Natural killer cell treated with Interleukin-12 subunit alpha and Interleukin-12 subunit beta and Interleukin-15 and Interleukin-18, amount 100 ng/mL, for 72 hours (primary cell): Measurements from ENCODE around the gene TTLL8. TPM values are rescaled to one million over a fixed set of nuclear protein-coding genes. Genes with fewer than 3 reads are reported as not detected.
A peak's percentile ranks its signal among the peaks of the same experiment; 100 is the strongest.

Source experiments
- ATAC-seq, 2 donors: fragments of 150-1000 bp; cut with Tn5 transposase in 1 of 2; sonication (Bioruptor Pico), chemical (Tn5 transposase) in 1 of 2; 2 replicates each; pipeline ENCODE4 v1.10.0; 2021
- DNase-seq: peaks from one replicate; pipeline ENCODE4 v3.0.0; 2022; ENCODE audit warnings: low spot score
- H3K27ac Mint-ChIP-seq, 2 donors: 1 replicate in 1 of 2; 2 replicates in 1 of 2; pipeline ENCODE4 v1.8.0; 2022; ENCODE audit warnings: mixed read lengths in 2 of 2, mild to moderate bottlenecking in 1 of 2, moderate library complexity in 1 of 2
- H3K27me3 Mint-ChIP-seq, 2 donors: 1 replicate in 1 of 2; 2 replicates in 1 of 2; pipeline ENCODE4 v1.8.0; 2022; ENCODE audit warnings: mixed read lengths in 2 of 2
- H3K36me3 Mint-ChIP-seq: one replicate; pipeline ENCODE4 v1.8.0; 2022; ENCODE audit warnings: mixed read lengths
- H3K4me1 Mint-ChIP-seq, 2 donors: 1 replicate in 1 of 2; 2 replicates in 1 of 2; pipeline ENCODE4 v1.8.0; 2022; ENCODE audit warnings: low read depth in 2 of 2, mixed read lengths in 2 of 2, mild to moderate bottlenecking in 1 of 2
- H3K4me3 Mint-ChIP-seq: one replicate; pipeline ENCODE4 v1.8.0; 2022; ENCODE audit warnings: mixed read lengths
- H3K9me3 Mint-ChIP-seq: 2 replicates; pipeline ENCODE4 v1.8.0; 2022; ENCODE audit warnings: mixed read lengths
- total RNA-seq, 2 donors: library from RNA; stranded (reverse); gene quantifications; one replicate each; pipeline ENCODE4 v1.2.3, GENCODE V29; 2022

TTLL8 gene
- total RNA-seq, 2 donors from 2014 or later: not detected

DNA sequence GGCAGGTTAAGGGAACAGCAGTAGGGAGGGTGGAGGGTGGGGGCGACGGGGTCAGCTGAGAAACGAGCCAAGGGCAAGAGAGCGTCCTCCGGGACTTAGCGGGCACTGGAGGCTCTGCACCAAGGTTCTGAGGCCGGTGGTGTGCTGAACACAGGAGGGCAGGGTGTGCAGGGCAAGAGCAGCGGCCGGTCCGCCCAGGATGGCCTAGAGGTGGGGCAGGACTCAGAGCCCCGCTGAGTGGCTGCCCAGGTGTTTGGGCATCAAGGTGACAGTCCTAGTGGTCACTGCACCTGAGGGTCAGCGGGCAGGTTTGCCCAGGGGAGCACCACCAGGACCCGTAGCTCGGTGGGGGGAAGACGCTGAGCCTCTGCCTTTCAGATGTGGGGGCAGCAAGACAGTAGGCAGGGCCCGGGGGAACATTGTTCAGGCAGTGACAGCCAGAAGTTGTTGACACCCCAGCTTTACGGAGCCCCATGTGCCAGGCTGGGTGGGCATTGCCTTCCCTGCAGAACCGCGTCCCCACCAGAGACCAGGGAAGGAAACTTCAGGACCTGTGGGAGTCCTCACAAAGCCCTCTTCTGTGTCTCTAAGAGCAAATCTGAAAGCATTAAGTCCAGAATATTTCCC lies 4.5 kb upstream of the TTLL8 start:
- Mint-ChIP-seq H3K27me3 (peaks cover 0 to 3% of the 10 kb centered on the region in 2 donors), H3K9me3 (no peaks in the 10 kb centered on the region), H3K36me3 (no peaks in the 10 kb centered on the region), H3K4me1 (no peaks in the 10 kb centered on the region), H3K4me3 (no peak overlapping the region), H3K27ac (no peak overlapping the region)
- ATAC-seq (no peak), DNase-seq (peak; percentile 55)

DNA sequence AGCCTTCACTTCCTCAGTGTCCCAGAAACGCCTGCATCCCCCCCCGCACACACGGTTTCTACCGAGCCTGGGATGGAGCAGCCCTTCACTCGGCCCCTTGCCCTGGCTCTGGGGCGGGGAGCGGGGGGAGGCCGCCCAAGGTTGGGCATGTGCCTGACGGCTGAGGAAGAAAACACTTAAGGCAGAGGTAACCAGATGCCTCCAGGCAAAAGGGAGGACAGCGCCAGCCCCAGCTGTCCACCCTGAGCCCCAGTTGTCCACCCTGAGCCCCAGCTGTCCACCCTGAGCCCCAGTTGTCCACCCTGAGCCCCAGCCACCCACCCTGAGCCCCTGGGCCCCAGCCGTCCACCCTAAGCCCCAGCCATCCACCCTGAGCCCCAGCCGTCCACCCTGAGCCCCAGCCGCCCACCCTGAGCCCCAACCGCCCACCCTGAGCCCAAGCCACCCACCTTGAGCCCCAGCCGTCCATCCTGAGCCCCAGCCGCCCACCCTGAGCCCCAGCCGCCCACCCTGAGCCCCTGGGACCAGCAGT lies 3.8 kb upstream of the TTLL8 start:
- Mint-ChIP-seq H3K9me3 (no peaks in the 10 kb centered on the region), H3K4me1 (no peaks in the 10 kb centered on the region), H3K27me3 (peaks cover 0 to 3% of the 10 kb centered on the region in 2 donors), H3K36me3 (no peaks in the 10 kb centered on the region), H3K4me3 (no peak overlapping the region), H3K27ac (no peak overlapping the region)
- no peak for DNase-seq
- no peak for ATAC-seq

DNA sequence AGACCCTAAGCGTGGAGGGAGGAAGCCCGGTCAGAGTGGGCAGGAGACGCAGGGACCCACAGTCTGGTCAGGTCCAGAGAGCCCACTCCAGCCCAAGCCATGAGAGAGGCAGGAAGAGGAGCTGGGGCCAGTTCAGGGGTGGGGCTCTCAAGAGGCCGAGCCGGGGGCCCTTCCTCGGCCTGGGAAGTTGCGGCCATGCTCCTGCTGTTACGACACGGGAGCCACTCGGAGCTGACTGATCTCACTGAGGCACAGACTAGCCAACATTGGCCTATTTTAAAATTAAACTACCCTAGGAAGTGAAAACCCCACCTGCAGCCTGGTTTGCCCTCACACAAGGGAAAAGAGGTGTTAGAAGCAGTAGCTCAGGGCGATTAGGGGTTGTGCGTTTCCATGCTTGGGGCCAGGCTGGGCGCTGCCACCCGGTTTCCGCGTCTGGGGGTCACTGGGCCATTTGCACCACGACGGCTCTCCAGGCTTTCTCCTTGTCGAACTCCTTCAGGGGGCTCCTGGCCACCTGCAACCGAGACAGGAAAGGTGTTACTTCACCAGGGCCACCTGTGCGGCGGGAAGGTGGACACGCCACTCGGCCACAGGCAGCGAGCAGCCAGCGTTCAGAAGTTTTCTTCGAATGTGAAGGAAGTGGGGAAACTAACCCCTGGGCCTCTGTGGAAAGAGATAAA lies 3.2 kb upstream of the TTLL8 start:
- H3K4me1 Mint-ChIP-seq: no peaks in the 10 kb centered on the region
- no peak overlapping the region for H3K27ac Mint-ChIP-seq
- no peaks in the 10 kb centered on the region for H3K36me3 Mint-ChIP-seq
- no peak for ATAC-seq
- H3K27me3 Mint-ChIP-seq: peaks cover 0 to 3% of the 10 kb centered on the region in 2 donors
- no peaks in the 10 kb centered on the region for H3K9me3 Mint-ChIP-seq
- no peak overlapping the region for H3K4me3 Mint-ChIP-seq
- peak; percentile 55 for DNase-seq

DNA sequence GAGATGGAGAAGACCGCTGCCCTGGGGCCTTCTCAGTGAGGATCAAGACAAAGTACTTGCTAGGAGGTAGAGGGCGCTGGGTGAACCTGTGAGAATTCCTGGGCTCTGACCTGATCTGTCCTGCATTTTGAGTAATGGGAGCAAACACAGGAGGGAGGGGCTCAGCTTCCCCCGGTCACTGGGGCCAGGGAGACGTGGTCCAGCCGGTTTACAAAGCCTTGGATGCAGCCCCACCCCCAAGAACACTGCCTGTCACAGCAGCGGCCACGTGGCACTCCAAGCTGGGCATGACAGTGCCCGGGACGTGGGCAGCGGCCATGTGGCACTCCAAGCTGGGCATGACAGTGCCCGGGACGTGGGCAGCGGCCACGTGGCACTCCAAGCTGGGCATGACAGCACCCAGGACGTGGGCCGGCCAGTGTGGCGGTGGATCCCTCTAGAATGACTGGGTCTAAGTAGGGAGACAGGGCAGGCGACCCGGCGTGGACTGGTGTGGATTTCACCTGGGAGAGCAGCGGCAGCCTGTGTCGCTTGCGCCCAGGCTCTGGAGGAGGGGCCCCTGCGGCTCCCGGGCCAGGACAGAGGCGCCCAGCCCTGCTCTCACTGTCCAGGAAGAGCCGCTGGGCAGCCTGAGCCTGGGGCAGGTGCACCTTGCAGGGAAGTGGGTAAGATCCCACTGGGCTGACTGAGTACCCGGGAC lies 2.5 kb upstream of the TTLL8 start:
- ATAC-seq (no peak), DNase-seq (peak; percentile 54)
- H3K27ac Mint-ChIP-seq: no peak overlapping the region
- H3K36me3 Mint-ChIP-seq: no peaks in the 10 kb centered on the region
- no peaks in the 10 kb centered on the region for H3K4me1 Mint-ChIP-seq
- H3K4me3 Mint-ChIP-seq: no peak overlapping the region
- H3K27me3 Mint-ChIP-seq: peaks cover 0 to 3% of the 10 kb centered on the region in 2 donors
- no peaks in the 10 kb centered on the region for H3K9me3 Mint-ChIP-seq

DNA sequence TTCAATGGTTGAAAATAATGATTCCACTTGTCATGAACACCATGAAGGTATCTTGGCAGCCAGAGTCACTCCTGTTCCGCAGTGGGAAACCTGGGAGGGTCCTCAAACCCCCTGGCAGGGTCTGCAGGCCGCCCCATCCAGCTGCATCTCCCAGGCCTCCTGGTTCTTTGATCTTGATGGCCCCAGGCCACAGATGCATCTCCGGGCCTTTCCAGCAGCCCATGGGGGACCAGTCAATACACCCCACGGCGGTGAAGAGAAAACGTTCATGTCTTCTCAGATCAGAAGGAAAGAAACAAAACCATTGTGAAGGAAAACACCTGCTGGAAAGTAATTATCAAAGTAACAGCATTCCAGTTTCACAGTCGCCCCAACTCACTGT lies 1.8 kb upstream of the TTLL8 start:
- Mint-ChIP-seq H3K27me3 (peaks cover 0 to 3% of the 10 kb centered on the region in 2 donors), H3K36me3 (no peaks in the 10 kb centered on the region), H3K27ac (no peak overlapping the region), H3K4me3 (no peak overlapping the region), H3K9me3 (no peaks in the 10 kb centered on the region), H3K4me1 (no peaks in the 10 kb centered on the region)
- ATAC-seq (no peak), DNase-seq (peak; percentile 39)

DNA sequence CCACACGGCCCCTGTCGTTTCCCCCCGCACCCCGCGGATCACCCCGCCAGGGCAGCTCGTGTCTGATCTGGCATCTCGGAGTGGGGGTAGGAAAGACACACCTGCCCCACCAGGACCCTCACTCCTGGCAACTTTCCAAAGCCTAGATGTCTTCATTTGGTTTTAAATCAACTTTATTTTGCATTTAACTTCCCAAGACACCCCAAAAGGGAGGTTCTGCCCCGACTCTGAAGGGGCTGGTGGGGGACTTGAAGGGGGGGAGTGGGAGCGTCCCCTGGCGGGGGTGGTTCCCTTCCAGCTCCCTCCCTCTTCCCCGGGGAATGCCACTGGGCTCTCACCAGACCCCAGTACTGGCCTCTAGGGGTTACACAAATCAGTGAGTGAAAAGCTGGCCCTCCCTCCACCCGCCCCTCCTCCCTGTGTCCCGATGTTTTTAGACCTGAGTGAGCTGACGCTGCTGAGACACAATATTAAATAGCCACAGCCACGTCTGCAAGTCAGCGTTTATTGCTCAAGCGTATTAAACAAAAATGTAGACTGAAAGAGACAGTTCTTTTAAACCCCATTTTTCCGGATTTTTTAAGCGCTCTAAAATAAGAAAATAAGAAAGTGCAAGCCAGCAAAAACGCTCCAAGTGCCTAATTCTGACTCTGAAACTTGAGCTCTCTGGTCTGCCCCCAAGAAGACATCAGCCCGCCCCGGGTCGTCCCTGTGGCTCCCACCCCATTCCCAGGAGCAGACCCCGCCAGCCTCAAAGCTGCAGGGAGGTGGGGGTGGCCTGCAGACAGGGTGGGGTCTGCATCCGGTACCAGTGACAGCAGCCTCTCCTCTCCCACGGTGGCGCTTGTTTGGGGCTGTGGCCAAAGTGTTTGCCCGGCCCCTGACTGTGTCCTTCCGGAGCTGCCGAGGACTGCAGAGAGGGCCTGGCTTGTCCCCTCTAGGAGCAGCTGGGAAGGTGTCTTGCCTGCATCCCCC lies 1.1 kb upstream of the TTLL8 start:
- Mint-ChIP-seq H3K36me3 (no peaks in the 10 kb centered on the region), H3K27ac (no peak overlapping the region), H3K4me1 (no peaks in the 10 kb centered on the region), H3K4me3 (no peak overlapping the region), H3K9me3 (no peaks in the 10 kb centered on the region), H3K27me3 (peaks cover 0 to 3% of the 10 kb centered on the region in 2 donors)
- no peak for ATAC-seq
- peak; percentile 48 for DNase-seq

DNA sequence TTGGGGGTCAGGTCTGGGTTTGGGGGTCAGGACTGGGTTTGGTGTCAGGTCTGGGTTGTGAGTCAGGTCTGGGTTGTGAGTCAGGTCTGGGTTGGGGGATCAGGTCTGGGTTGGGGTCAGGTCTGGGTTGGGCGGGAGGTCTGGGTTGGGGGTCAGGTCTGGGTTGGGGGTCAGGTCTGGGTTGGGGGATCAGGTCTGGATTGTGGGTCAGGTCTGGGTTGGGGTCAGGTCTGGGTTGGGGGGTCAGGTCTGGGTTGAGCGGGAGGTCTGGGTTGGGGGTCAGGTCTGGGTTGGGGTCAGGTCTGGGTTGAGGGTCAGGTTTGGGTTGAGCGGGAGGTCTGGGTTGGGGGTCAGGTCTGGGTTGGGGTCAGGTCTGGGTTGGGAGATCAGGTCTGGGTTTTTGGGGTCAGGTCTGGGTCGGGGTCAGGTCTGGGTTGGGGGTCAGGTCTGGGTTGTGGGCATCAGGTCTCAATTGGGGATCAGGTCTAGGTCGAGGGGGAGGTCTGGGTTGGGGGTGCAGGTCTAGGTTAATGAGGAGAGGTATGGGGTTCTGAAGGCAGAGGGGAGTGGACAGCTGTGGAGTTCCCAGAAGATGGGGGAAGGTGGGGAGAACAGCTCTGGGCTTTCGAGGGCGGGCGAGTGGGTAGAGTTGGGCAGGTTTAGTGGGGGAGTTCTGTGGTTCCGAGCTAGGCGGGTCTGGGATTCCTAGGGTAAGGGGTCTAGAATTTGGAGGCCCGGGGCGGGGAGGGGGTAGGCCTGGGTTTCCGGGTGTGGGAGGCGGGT lies 629 bp downstream of the TTLL8 start:
- H3K9me3 Mint-ChIP-seq: no peaks in the 10 kb centered on the region
- H3K27ac Mint-ChIP-seq: no peak overlapping the region
- H3K4me1 Mint-ChIP-seq: no peaks in the 10 kb centered on the region
- ATAC-seq: no peak
- DNase-seq: peak; percentile 16
- H3K4me3 Mint-ChIP-seq: no peak overlapping the region
- no peaks in the 10 kb centered on the region for H3K36me3 Mint-ChIP-seq
- H3K27me3 Mint-ChIP-seq: peaks cover 0 to 3% of the 10 kb centered on the region in 2 donors

DNA sequence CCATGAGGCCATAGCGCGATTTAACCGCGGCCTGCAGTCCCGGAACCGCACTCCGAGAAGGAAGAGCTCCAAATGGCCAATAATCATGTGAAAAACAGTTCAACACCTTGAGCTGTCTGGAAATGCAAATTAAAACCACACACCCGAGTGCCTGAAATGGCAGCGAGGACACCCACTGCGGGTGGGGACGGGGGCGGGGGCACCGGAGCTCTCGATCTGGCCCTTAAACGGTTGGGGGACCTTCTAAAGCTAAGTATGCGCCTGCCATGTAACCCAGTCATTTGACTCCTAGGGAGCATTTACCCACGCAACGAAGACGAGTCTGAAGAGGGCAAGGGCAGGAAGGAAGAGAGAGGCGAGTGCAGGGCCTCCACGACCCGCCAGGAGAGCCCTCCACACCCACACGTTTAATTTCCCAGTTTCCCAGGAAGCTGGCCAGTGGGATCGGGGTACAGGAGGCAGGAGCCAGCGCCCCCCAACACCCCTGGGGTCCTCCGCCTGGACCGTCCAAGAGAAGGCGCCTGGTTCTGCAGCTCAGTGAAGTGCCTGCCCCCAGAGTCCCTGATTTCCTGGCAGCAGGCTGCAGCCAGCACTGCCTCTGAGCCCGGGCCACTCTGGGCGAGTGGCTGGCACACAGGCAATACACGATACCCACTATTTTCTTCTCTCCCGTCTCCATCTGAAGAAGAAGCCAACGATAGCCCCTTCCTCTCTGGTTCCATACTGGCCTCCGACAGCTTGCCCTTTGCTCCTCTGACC lies 1.7 kb downstream of the TTLL8 start:
- Mint-ChIP-seq H3K4me1 (no peaks in the 10 kb centered on the region), H3K4me3 (no peak overlapping the region), H3K27me3 (peaks cover 0 to 3% of the 10 kb centered on the region in 2 donors)

DNA sequence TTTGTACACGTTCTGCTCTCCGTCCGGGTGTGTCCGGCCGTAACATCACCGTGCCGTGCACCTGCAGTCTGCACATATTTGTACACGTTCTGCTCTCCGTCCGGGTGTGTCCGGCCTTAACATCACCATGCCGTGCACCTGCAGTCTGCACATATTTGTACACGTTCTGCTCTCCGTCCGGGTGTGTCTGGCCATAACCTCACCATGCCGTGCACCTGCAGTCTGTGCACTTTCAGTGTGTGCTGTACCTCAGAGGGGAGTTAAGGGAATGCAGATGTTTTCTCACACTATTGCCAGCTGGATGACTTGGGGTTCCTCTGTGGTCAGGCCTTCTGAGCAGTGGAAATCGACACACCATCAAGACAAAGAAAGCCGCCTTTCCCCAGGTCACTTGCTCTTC lies 4.2 kb downstream of the TTLL8 start:
- no peak for ATAC-seq
- no peaks in the 10 kb centered on the region for H3K4me1 Mint-ChIP-seq
- H3K9me3 Mint-ChIP-seq: no peaks in the 10 kb centered on the region
- no peak overlapping the region for H3K4me3 Mint-ChIP-seq
- no peak overlapping the region for H3K27ac Mint-ChIP-seq
- DNase-seq: no peak
- no peaks in the 10 kb centered on the region for H3K36me3 Mint-ChIP-seq
- H3K27me3 Mint-ChIP-seq: peaks cover 0 to 3% of the 10 kb centered on the region in 2 donors

More for the DNA sequence above, 1.7 kb downstream of the TTLL8 start:
- ATAC-seq (no peak), DNase-seq (no peak)
- Mint-ChIP-seq H3K27ac (no peak overlapping the region), H3K9me3 (no peaks in the 10 kb centered on the region), H3K36me3 (no peaks in the 10 kb centered on the region)

DNA sequence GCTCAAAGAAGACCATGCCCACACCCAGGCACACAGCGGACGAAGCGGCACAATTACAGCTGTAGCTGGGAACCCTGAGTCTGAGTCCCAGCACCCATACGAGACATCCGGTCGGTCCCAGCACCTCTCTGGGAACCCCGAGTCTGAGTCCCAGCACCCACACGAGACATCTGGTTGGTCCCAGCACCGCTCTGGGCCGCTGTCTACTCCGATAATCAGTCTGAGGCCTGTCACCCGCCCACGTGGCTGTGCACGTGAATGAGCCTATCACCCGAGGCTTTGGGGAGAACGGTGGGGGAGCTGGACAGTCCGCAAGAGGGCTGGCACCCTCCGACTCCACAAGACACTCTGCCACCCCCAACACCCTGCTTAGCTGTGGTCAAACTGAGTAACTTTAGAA lies 6.2 kb downstream of the TTLL8 start:
- H3K27me3 Mint-ChIP-seq: no peaks in the 10 kb centered on the region
- DNase-seq (peak; percentile 49), ATAC-seq (no peak)
- H3K4me3 Mint-ChIP-seq: no peak overlapping the region
- no peaks in the 10 kb centered on the region for H3K4me1 Mint-ChIP-seq
- H3K36me3 Mint-ChIP-seq: no peaks in the 10 kb centered on the region
- H3K9me3 Mint-ChIP-seq: no peaks in the 10 kb centered on the region
- no peak overlapping the region for H3K27ac Mint-ChIP-seq

DNA sequence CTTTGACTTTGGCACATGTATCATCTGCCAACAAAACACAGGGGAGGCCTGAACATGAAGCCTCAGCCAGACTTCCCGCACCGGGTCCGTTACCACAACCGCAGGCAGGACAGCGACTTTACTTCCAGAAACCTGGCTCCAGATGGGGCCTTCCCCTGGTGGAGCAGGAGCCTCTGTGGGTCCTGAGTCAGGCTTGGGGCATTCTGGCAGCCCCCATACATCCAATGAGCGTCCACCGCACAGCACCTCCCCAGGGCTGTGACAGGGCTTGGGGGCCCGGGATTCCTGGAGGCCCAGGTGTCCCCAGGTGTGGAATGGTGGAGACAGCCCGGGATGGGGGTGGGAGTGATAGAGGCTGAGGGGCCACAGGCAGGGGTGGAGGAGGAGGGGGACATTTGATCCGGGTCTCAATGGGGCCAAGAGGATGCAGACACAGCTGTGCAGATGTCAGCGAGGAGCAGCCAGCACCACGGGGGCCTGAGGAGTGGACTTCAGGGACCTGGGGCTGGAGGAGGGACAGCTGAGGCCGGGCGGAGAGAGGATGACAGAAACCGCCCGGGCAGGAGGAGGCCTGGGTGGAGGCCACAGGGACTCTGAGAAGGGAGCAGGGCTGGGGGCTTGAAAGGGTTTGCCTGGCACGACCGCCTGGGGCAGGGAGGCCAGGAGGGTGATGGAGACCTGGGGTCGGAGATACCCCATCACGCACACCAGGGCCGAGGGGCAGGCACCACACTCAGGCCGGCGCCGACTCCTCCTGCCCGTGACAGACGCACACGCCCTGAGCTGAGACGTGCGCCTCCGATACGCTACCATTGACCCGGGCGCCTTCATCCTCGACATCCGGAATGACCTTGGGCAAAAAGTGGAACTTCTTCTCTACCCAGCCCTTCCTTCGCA lies 8.6 kb downstream of the TTLL8 start:
- Mint-ChIP-seq H3K27ac (no peak overlapping the region), H3K4me1 (peaks cover 3 to 4% of the 10 kb centered on the region in 2 donors), H3K4me3 (no peak overlapping the region), H3K27me3 (no peaks in the 10 kb centered on the region), H3K36me3 (no peaks in the 10 kb centered on the region), H3K9me3 (no peaks in the 10 kb centered on the region)
- DNase-seq: peak; percentile 58
- ATAC-seq: peak; percentile 12 to 20
